IPS-18c (cell line): ENCODE measurements around the gene RPP25L.
"Not testable (repeated sequence)": the region's sequence is repeated elsewhere in the genome, so short reads cannot be mapped to it uniquely, and the experiment has no call there.

Experiments used
- H3K4me3 ChIP-seq: 2 replicates; pipeline ENCODE4 v1.7.0; 2013; ENCODE audit warnings: low read depth, mild to moderate bottlenecking, low read length, moderate library complexity; ENCODE audit not compliant: insufficient read depth
- H3K9me3 ChIP-seq: one replicate; pipeline ENCODE4 v1.6.1; 2013; ENCODE audit warnings: mild to moderate bottlenecking, low read length, moderate library complexity; ENCODE audit not compliant: control insufficient read depth, insufficient read depth

Gene RPP25L

GRCh38 chr9:34644766-34645314 lies 32.9 kb upstream of the RPP25L start:
- Histone ChIP-seq H3K4me3 (peak overlapping the region; percentile 16), H3K9me3 (no peaks in the 10 kb centered on the region)

GRCh38 chr9:34642679-34643078 lies 30.8 kb upstream of the RPP25L start:
- H3K9me3 ChIP-seq = no peaks in the 10 kb centered on the region

GRCh38 chr9:34639322-34639721 lies 27.4 kb upstream of the RPP25L start:
- not testable (repeated sequence) for H3K9me3 ChIP-seq, H3K4me3 ChIP-seq

More at GRCh38 chr9:34642679-34643078, 30.8 kb upstream of the RPP25L start:
- H3K4me3 ChIP-seq = no peak overlapping the region

GRCh38 chr9:34638138-34638445 lies 26.2 kb upstream of the RPP25L start:
- Histone ChIP-seq H3K4me3 (peak overlapping the region; percentile 94), H3K9me3 (no peaks in the 10 kb centered on the region)

- peak within 1 kb of the TSS; percentile 94 for H3K4me3 ChIP-seq
- H3K9me3 ChIP-seq = no peaks in the 10 kb centered on the region
Observed at GRCh38 chr9:34637356-34638137, 25.6 kb upstream of the RPP25L start, which contains the start of gene SIGMAR1. SIGMAR1 (minus strand) TSS chr9:34637787; CDS start chr9:34637697, 90 bp downstream.

GRCh38 chr9:34636791-34637355 lies 25.0 kb upstream of the RPP25L start:
- Histone ChIP-seq H3K9me3 (no peaks in the 10 kb centered on the region), H3K4me3 (peak overlapping the region; percentile 94)

- Histone ChIP-seq H3K4me3 (no peak overlapping the region), H3K9me3 (no peaks in the 10 kb centered on the region)
Observed at GRCh38 chr9:34635556-34635955, 23.7 kb upstream of the RPP25L start.

- Histone ChIP-seq H3K9me3 (no peaks in the 10 kb centered on the region), H3K4me3 (no peak overlapping the region)
Observed at GRCh38 chr9:34634551-34635248, 22.8 kb upstream of the RPP25L start.

- H3K4me3 ChIP-seq = no peak overlapping the region
- H3K9me3 ChIP-seq = no peaks in the 10 kb centered on the region
Observed at GRCh38 chr9:34633851-34634550, 22.1 kb upstream of the RPP25L start.

GRCh38 chr9:34633166-34633565 lies 21.3 kb upstream of the RPP25L start:
- Histone ChIP-seq H3K9me3 (no peaks in the 10 kb centered on the region), H3K4me3 (no peak overlapping the region)

GRCh38 chr9:34630402-34631154 lies 18.7 kb upstream of the RPP25L start:
- H3K4me3 ChIP-seq = no peak overlapping the region
- no peaks in the 10 kb centered on the region for H3K9me3 ChIP-seq

GRCh38 chr9:34629491-34629808 lies 17.6 kb upstream of the RPP25L start:
- no peaks in the 10 kb centered on the region for H3K9me3 ChIP-seq
- H3K4me3 ChIP-seq = 0 out of 2 replicates have a peak overlapping the region, but pooled peaks have one; percentile 53

- peak within 1 kb of the TSS; percentile 53 for H3K4me3 ChIP-seq
- no peaks in the 10 kb centered on the region for H3K9me3 ChIP-seq
Observed at GRCh38 chr9:34628656-34629490, 17.0 kb upstream of the RPP25L start, which contains the start of gene ARID3C. ARID3C (minus strand) TSS chr9:34629066; CDS start chr9:34628014, 1,052 bp downstream.

- Histone ChIP-seq H3K4me3 (peak overlapping the region; percentile 53), H3K9me3 (peaks cover 2% of the 10 kb centered on the region)
Observed at GRCh38 chr9:34627716-34628655, 16.1 kb upstream of the RPP25L start.

- Histone ChIP-seq H3K9me3 (peaks cover 2% of the 10 kb centered on the region), H3K4me3 (no peak overlapping the region)
Observed at GRCh38 chr9:34625186-34625486, 13.2 kb upstream of the RPP25L start.
